Panc1 (cell line): ENCODE results near the gene BCLAF1. TPM values are rescaled to one million over a fixed set of nuclear protein-coding genes. Genes with fewer than 3 reads are reported as not detected.

ENCODE experiments used
- ATAC-seq: fragments of 200-7000 bp; cut with Tn5 transposase; 2 replicates; pipeline ENCODE4 v1.9.1; 2020; ENCODE audit warnings: mild to moderate bottlenecking, moderate library complexity
- BruUV-seq: library from RNA; stranded (reverse); fragments of 400-500 nt; replicated peaks from 2 replicates; lab custom pipeline; 2021; lab: Mats Ljungman, UMichigan
- CTCF ChIA-PET: fragments of 300-600 bp; sonication (Branson Sonifier 250); formaldehyde crosslinking; loops from one replicate; lab custom pipeline; 2022; ENCODE audit warnings: antibody characterized with exemption; lab: Charles Lee
- POLR2A ChIA-PET: fragments of 300-600 bp; sonication (Branson Sonifier 250); formaldehyde crosslinking; loops from one replicate; lab custom pipeline; 2022; ENCODE audit warnings: antibody characterized with exemption; lab: Charles Lee
- DNase-seq: peaks from one replicate; pipeline ENCODE4 v3.0.0-alpha.2; 2010; ENCODE audit warnings: low read depth, low spot score
- H3K27ac ChIP-seq: 2 replicates; pipeline ENCODE4 v1.5.1; 2011; ENCODE audit warnings: mild to moderate bottlenecking, low read length, inconsistent platforms
- H3K27me3 ChIP-seq: fragments of 200-500 bp; sonication (Bioruptor generic); 2 replicates; pipeline ENCODE4 v1.6.0; 2014; ENCODE audit warnings: low read length, inconsistent platforms; ENCODE audit not compliant: control insufficient read depth, insufficient read depth
- H3K36me3 ChIP-seq: fragments of 200-500 bp; sonication (Bioruptor generic); 2 replicates; pipeline ENCODE4 v1.5.1; 2014; ENCODE audit warnings: inconsistent platforms, mild to moderate bottlenecking, low read length, moderate library complexity; ENCODE audit not compliant: control insufficient read depth, insufficient read depth
- H3K4me1 ChIP-seq: 2 replicates; pipeline ENCODE4 v1.5.1; 2011; ENCODE audit warnings: inconsistent platforms, mild to moderate bottlenecking, low read length, moderate library complexity; ENCODE audit not compliant: control insufficient read depth, insufficient read depth
- H3K4me3 ChIP-seq, 2 experiments: 2 replicates each; pipeline ENCODE4 v1.5.1; 2011 to 2012; ENCODE audit warnings: low read depth in 2 of 2, low read length in 2 of 2, mild to moderate bottlenecking in 2 of 2, inconsistent platforms in 1 of 2, moderate library complexity in 1 of 2
- H3K9me3 ChIP-seq: fragments of 200-500 bp; sonication (Bioruptor generic); 2 replicates; pipeline ENCODE4 v1.5.1; 2014; ENCODE audit warnings: low read depth, mild to moderate bottlenecking, inconsistent platforms, low read length, moderate library complexity; ENCODE audit not compliant: control insufficient read depth, insufficient read depth
- POLR2AphosphoS5 ChIP-seq: IDR thresholded peaks from 2 replicates; pipeline ENCODE4 v1.6.1; 2012; ENCODE audit warnings: mild to moderate bottlenecking, low read depth, low read length, moderate library complexity
- SIN3A ChIP-seq: IDR thresholded peaks from 2 replicates; pipeline ENCODE4 v1.6.1; 2012; ENCODE audit warnings: low read depth, mild to moderate bottlenecking, low read length, moderate library complexity, borderline replicate concordance; ENCODE audit not compliant: insufficient read depth
- TCF7L2 ChIP-seq: IDR thresholded peaks from 2 replicates; pipeline ENCODE4 v1.6.1; 2011; ENCODE audit warnings: mild to moderate bottlenecking, low read depth, low read length, inconsistent platforms
- in situ Hi-C: cut with HindIII; loops from 2 replicates; pipeline ENCODE4 v1.10.0; 2016; ENCODE audit warnings: low sequenced_read_pairs, low pct_unique_long_range_greater_than_20kb
- intact Hi-C: fragments of 100-400 bp; cut with micrococcal nuclease; formaldehyde crosslinking; loops from one replicate; pipeline ENCODE4 v1.10.0; 2022; ENCODE audit not compliant: unreplicated experiment
- total RNA-seq: library from RNA; stranded (reverse); gene quantifications from one replicate; pipeline ENCODE4 v1.2.1, GENCODE V29; 2021; ENCODE audit not compliant: unreplicated experiment
- TF ChIP-seq, protein P1 (sequence below), 2 experiments: IDR thresholded peaks; 2 replicates each; pipeline ENCODE4 v1.6.1; 2011 to 2012; ENCODE audit warnings: low read depth in 2 of 2, control low read depth in 1 of 2, low read length in 1 of 2, mild to moderate bottlenecking in 1 of 2, moderate library complexity in 1 of 2; ENCODE audit not compliant: insufficient read depth in 1 of 2
- TF ChIP-seq, protein P2 (sequence below): fragments of 450-650 bp; IDR thresholded peaks from 2 replicates; pipeline ENCODE4 v1.5.1; 2017; ENCODE audit warnings: mild to moderate bottlenecking

The BCLAF1 gene
- total RNA-seq, 1 experiment from 2014 or later: 151 TPM

- no TSS peak for BruUV-seq
- Histone ChIP-seq H3K4me3 (no peak overlapping the region), H3K27me3 (no peaks in the 10 kb centered on the region; the same call in 1 of the 2 replicates), H3K36me3 (no peaks in the 10 kb centered on the region), H3K9me3 (no peaks in the 10 kb centered on the region), H3K27ac (no peak overlapping the region), H3K4me1 (no peaks in the 10 kb centered on the region)
- ChIA-PET CTCF (no interaction called here), POLR2A (interaction anchor here (0.6 kb wide), 1 partner anchor 366 kb away, joined by 3 read pairs; no protein-coding TSS in a partner anchor)
- intact Hi-C loops: no loop called here
- TF ChIP-seq, protein P1, sequence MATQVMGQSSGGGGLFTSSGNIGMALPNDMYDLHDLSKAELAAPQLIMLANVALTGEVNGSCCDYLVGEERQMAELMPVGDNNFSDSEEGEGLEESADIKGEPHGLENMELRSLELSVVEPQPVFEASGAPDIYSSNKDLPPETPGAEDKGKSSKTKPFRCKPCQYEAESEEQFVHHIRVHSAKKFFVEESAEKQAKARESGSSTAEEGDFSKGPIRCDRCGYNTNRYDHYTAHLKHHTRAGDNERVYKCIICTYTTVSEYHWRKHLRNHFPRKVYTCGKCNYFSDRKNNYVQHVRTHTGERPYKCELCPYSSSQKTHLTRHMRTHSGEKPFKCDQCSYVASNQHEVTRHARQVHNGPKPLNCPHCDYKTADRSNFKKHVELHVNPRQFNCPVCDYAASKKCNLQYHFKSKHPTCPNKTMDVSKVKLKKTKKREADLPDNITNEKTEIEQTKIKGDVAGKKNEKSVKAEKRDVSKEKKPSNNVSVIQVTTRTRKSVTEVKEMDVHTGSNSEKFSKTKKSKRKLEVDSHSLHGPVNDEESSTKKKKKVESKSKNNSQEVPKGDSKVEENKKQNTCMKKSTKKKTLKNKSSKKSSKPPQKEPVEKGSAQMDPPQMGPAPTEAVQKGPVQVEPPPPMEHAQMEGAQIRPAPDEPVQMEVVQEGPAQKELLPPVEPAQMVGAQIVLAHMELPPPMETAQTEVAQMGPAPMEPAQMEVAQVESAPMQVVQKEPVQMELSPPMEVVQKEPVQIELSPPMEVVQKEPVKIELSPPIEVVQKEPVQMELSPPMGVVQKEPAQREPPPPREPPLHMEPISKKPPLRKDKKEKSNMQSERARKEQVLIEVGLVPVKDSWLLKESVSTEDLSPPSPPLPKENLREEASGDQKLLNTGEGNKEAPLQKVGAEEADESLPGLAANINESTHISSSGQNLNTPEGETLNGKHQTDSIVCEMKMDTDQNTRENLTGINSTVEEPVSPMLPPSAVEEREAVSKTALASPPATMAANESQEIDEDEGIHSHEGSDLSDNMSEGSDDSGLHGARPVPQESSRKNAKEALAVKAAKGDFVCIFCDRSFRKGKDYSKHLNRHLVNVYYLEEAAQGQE (IDR thresholded peaks at IDR 0.05; ENCODE audit: insufficient read depth in 1 of 2, low read depth in 2 of 2, low read length in 1 of 2): no peak
- TF ChIP-seq, protein P2, sequence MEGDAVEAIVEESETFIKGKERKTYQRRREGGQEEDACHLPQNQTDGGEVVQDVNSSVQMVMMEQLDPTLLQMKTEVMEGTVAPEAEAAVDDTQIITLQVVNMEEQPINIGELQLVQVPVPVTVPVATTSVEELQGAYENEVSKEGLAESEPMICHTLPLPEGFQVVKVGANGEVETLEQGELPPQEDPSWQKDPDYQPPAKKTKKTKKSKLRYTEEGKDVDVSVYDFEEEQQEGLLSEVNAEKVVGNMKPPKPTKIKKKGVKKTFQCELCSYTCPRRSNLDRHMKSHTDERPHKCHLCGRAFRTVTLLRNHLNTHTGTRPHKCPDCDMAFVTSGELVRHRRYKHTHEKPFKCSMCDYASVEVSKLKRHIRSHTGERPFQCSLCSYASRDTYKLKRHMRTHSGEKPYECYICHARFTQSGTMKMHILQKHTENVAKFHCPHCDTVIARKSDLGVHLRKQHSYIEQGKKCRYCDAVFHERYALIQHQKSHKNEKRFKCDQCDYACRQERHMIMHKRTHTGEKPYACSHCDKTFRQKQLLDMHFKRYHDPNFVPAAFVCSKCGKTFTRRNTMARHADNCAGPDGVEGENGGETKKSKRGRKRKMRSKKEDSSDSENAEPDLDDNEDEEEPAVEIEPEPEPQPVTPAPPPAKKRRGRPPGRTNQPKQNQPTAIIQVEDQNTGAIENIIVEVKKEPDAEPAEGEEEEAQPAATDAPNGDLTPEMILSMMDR: no peak
- TF ChIP-seq SIN3A: no peak
- TF ChIP-seq POLR2AphosphoS5: no peak
- no peak for TF ChIP-seq TCF7L2
- in situ Hi-C loops: no loop called here
- ATAC-seq (no peak), DNase-seq (no peak)
These were observed 16.8 kb upstream of the BCLAF1 start for GRCh38 chr6:136306466-136306865.

GRCh38 chr6:136304410-136304809 is 14.8 kb upstream of the BCLAF1 start:
- Histone ChIP-seq H3K27ac (no peak overlapping the region), H3K4me1 (no peaks in the 10 kb centered on the region), H3K4me3 (no peak overlapping the region), H3K9me3 (no peaks in the 10 kb centered on the region), H3K36me3 (no peaks in the 10 kb centered on the region), H3K27me3 (no peaks in the 10 kb centered on the region; the same call in 1 of the 2 replicates)
- in situ Hi-C loops (no loop called here), intact Hi-C loops (no loop called here)
- ChIA-PET CTCF (interaction anchor here (0.7 kb wide), 1 partner anchor 125 kb away, joined by 3 read pairs; no protein-coding TSS in a partner anchor), POLR2A (no interaction called here)
- no TSS peak for BruUV-seq
- no peak for ATAC-seq
- DNase-seq: no peak
- TF ChIP-seq TCF7L2 (no peak), POLR2AphosphoS5 (no peak), SIN3A (no peak)
- TF ChIP-seq, protein P1 (IDR thresholded peaks at IDR 0.05; ENCODE audit: insufficient read depth in 1 of 2, low read depth in 2 of 2, low read length in 1 of 2): no peak
- TF ChIP-seq, protein P2: no peak
